Measurements from ENCODE around the gene MFN2. TPM values are rescaled to one million over a fixed set of nuclear protein-coding genes. Genes with fewer than 3 reads are reported as not detected.

The MFN2 gene
- polyA plus RNA-seq, 1 experiment, result 62.5 TPM

DNA sequence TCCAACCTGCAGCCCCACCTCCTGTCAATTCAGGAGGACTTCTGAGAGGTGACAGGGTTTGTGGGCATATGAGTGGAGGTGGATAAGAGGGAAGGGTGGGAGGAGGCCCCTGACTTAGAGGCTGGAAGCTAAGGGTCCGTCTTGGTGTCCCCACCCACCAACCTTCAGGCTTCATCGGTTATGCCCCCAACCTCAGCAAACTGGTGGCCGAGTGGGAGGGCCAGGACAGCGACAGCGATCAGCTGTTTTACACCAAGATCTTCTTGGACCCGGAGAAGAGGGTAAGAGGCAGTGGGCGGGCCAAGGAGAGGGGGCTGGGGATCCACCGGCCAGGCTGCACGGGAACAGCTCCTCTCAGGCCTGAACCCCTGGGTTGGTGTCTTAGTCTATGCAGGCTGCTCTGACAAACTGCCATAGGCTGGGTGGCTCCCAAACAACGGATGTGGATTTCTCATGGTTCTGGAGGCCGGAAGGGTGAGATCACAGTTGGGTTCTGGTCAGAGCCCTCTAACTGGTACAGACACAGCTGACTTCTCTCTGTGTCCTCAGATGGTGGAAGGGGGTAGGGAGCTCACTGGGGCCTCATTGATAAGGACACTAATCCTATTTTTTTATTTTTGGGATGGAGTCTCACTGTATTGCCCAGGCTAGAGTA is 27.7 kb upstream of the MFN2 start:
- Histone ChIP-seq H3K4me3 (ENCODE audit: low read depth, low read length) (no peak overlapping the region), H3K27me3 (ENCODE audit: control insufficient read depth, insufficient read depth, low read length) (no peaks in the 10 kb centered on the region), H3K36me3 (ENCODE audit: control insufficient read depth, insufficient read depth, low read length) (peaks cover 54% of the 10 kb centered on the region)
- ChIA-PET CTCF (interaction anchor here (1.1 kb wide), 1 partner anchor 15 kb away, joined by 3 read pairs; no protein-coding TSS in a partner anchor), POLR2A (no interaction called here)
- TF ChIP-seq, protein P1, sequence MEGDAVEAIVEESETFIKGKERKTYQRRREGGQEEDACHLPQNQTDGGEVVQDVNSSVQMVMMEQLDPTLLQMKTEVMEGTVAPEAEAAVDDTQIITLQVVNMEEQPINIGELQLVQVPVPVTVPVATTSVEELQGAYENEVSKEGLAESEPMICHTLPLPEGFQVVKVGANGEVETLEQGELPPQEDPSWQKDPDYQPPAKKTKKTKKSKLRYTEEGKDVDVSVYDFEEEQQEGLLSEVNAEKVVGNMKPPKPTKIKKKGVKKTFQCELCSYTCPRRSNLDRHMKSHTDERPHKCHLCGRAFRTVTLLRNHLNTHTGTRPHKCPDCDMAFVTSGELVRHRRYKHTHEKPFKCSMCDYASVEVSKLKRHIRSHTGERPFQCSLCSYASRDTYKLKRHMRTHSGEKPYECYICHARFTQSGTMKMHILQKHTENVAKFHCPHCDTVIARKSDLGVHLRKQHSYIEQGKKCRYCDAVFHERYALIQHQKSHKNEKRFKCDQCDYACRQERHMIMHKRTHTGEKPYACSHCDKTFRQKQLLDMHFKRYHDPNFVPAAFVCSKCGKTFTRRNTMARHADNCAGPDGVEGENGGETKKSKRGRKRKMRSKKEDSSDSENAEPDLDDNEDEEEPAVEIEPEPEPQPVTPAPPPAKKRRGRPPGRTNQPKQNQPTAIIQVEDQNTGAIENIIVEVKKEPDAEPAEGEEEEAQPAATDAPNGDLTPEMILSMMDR (IDR thresholded peaks at IDR 0.05; ENCODE audit: insufficient read depth, low read depth, low read length), result no peak
- DNase-seq (ENCODE audit: low read depth), result no peak

DNA sequence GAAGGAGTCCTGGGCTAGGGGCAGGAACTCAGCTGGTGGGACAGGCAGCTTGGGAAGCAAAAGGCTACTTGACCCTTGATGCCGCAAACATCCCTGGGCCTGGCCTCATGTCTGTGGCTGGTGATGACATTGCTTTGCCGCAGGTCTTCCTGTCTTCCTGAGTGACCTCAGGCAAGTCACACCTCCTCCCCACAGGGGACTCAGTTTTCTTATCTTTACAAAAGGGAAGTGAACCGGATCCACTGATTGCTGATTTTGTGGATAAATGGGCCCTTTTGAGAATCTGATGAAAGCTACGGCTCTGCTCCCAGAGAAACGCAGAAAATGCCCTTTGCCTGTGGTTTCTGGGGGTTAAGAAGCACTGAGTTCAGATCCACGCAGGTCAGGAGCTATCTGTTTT is 25.0 kb upstream of the MFN2 start:
- ChIA-PET POLR2A (no interaction called here), CTCF (interaction anchor here (0.6 to 1.3 kb wide), 3 partner anchors 25 to 55 kb away, joined by 3 read pairs; partner anchors contain the start of gene MFN2)
- Histone ChIP-seq H3K27me3 (ENCODE audit: control insufficient read depth, insufficient read depth, low read length) (no peaks in the 10 kb centered on the region), H3K36me3 (ENCODE audit: control insufficient read depth, insufficient read depth, low read length) (peaks cover 50% of the 10 kb centered on the region), H3K4me3 (ENCODE audit: low read depth, low read length) (no peak overlapping the region)
- TF ChIP-seq, protein P1 (IDR thresholded peaks at IDR 0.05; ENCODE audit: insufficient read depth, low read depth, low read length), result no peak
- no peak for DNase-seq (ENCODE audit: low read depth)

DNA sequence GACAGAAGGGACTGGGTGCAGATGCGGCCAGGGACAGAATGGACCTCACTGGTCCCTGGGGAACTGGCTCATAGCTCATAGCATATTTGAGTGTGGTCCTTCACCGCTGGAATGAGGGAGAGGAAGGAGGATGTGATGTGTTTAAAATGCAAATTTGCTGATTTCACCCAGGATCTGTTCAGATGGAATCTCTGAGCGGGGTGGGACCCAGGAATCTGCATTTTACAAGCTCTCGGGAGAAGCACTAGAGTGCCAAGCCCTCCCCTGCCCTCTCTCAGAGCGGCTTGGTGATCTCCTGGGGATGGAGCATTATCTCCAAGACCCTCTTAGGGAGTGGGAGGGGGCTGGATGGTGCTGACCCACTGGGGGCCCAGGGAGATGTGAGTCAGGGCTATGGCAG is 22.8 kb upstream of the MFN2 start:
- CTCF ChIA-PET, result interaction anchor here (1.2 kb wide), 1 partner anchor 10 kb away, joined by 3 read pairs; no protein-coding TSS in a partner anchor
- TF ChIP-seq, protein P1 (IDR thresholded peaks at IDR 0.05; ENCODE audit: insufficient read depth, low read depth, low read length), result no peak
- DNase-seq (ENCODE audit: low read depth), result no peak

DNA sequence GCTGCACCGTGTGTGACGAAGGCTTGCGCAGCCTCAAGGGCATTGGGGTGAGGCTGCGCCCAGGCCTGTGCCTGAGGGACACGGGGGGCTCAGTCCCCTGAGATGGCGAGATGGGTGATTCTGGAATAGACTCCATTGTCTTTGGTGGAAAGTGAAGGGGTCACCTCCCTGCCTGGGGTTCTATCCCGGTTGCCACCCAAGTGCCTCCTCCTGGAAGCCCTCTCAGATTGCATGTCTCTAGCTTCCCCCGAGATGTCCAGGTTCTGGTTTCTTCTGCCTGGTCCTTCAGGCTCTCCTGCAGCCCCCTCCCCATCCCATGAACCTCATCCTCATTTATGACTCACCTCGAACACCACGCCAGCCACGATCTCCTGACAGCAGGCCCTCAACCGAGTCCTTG is 22.3 kb upstream of the MFN2 start:
- DNase-seq (ENCODE audit: low read depth), result no peak
- TF ChIP-seq, protein P1 (IDR thresholded peaks at IDR 0.05; ENCODE audit: insufficient read depth, low read depth, low read length), result no peak
- POLR2A ChIA-PET, result interaction anchor here (0.5 kb wide), 1 partner anchor 27 kb away, joined by 4 read pairs; no protein-coding TSS in a partner anchor
- no peaks in the 10 kb centered on the region for H3K27me3 ChIP-seq (ENCODE audit: control insufficient read depth, insufficient read depth, low read length)
- no peak overlapping the region for H3K4me3 ChIP-seq (ENCODE audit: low read depth, low read length)
- H3K36me3 ChIP-seq (ENCODE audit: control insufficient read depth, insufficient read depth, low read length), result peaks cover 46% of the 10 kb centered on the region
- CTCF ChIA-PET, result no interaction called here

More for the DNA sequence above, 22.8 kb upstream of the MFN2 start:
- POLR2A ChIA-PET, result interaction anchor here (0.6 kb wide), 1 partner anchor 35 kb away, joined by 4 read pairs; no protein-coding TSS in a partner anchor
- Histone ChIP-seq H3K36me3 (ENCODE audit: control insufficient read depth, insufficient read depth, low read length) (peaks cover 46% of the 10 kb centered on the region), H3K4me3 (ENCODE audit: low read depth, low read length) (no peak overlapping the region), H3K27me3 (ENCODE audit: control insufficient read depth, insufficient read depth, low read length) (no peaks in the 10 kb centered on the region)

DNA sequence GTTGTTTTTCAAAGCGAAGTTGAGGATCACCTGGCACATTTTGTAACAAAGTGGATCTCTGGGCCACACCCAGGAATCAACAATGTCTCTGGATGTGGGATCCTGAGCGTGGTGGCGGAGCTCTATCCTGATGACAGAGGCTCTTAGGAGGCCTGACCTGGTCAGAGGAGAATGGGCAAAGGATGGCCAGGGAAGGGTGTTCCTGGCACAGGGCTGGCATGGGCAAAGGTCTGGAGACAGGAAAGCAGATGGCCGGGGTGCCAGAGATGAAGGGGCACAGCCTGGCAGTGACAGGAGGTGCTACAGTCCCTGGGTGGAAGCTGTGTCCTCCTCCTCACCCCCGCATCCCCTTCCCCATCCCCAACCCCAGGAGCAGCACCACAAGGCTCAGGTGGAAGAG is 20.0 kb upstream of the MFN2 start:
- no peak for DNase-seq (ENCODE audit: low read depth)
- ChIA-PET CTCF (no interaction called here), POLR2A (no interaction called here)
- H3K36me3 ChIP-seq (ENCODE audit: control insufficient read depth, insufficient read depth, low read length), result peaks cover 47% of the 10 kb centered on the region
- H3K4me3 ChIP-seq (ENCODE audit: low read depth, low read length), result no peak overlapping the region
- TF ChIP-seq, protein P1 (IDR thresholded peaks at IDR 0.05; ENCODE audit: insufficient read depth, low read depth, low read length), result no peak
- no peaks in the 10 kb centered on the region for H3K27me3 ChIP-seq (ENCODE audit: control insufficient read depth, insufficient read depth, low read length)

Data from BJ (cell line).